ENCODE data around the gene SSX3. TPM values are rescaled to one million over a fixed set of nuclear protein-coding genes. Genes with fewer than 3 reads are reported as not detected.

The SSX3 gene, protein sequence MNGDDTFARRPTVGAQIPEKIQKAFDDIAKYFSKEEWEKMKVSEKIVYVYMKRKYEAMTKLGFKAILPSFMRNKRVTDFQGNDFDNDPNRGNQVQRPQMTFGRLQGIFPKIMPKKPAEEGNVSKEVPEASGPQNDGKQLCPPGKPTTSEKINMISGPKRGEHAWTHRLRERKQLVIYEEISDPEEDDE
- not detected in 2 replicates for total RNA-seq

DNA sequence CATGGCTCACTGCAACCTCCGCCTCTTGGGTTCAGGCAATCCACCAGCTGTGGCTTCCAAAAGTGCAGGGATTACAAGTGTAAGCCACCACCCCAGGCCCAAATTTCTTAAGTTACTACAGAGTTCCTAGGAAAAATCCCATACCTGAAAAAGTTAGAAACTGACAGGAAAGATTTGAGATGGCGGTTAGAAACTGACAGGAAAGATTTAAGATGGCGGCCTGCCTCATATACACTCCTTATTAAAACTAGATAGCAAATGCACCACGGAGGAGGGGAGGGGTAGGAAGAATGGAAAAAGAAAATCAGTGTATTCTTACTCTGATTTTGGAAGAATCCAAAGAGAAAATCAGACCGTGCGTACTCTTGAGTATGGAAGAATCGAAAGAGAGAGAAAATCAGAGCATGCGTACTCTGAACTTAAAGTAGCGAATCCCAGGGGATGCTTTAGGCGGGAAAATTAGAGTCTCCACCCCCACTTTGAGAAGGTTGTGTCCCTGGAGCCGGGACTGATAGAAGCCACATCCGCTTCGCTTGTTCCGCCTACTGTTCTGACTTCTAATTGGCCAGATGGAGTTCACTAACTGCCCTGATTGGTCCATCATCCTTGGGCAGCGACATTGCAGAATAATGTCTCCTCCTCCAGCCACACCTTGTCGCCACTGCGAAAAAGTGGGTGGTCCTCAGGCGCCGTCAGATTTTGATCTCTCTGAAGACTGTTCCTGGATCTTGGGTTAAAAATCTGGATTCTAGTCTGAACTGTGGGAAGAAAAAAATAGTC is at the start of gene SSX3:
Gene SSX3, minus strand, starts transcription at position 389 of the 780 bp plus-strand sequence. CDS start 1,454 bp downstream, outside the sequence.

DNA sequence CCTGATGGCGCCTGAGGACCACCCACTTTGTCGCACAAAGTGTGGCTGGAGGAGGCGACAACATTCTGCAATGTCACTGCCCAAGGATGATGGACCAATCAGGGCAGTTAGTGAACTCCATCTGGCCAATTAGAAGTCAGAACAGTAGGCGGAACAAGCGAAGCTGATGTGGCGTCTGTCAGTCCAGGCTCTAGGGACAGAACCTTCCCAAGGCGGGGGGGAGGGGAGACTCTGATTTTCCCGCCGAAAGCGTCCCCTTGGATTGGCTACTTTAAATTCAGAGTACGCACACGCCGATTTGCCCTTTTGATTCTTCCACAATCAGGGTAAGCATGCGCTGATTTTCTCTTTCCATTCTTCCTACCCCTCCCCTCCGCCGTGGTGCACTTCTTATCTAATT is 26.7 kb upstream of the SSX3 start, which contains the start of gene SSX4:
Gene SSX4, plus strand, starts transcription at position 301 of the 400 bp plus-strand sequence. CDS start 515 bp downstream, outside the sequence.

Other genes with a start within 250 kb of the SSX3 start
- gene SPACA5B, start 226.1 kb downstream of the SSX3 start, total RNA-seq, result not detected in 2 replicates
- gene SSX5, start 159.9 kb downstream of the SSX3 start, total RNA-seq, result not detected in 2 replicates
- not detected in 2 replicates for gene SSX1, start 101.3 kb downstream of the SSX3 start, total RNA-seq
- not detected in 2 replicates for gene SSX4, start 26.8 kb upstream of the SSX3 start, total RNA-seq
- not detected in 2 replicates for gene SSX4B, start 55.3 kb upstream of the SSX3 start, total RNA-seq
- 57.7 and 63.6 TPM in 2 replicates for gene SLC38A5, start 113.6 kb upstream of the SSX3 start, total RNA-seq
- gene FTSJ1, start 119.5 kb upstream of the SSX3 start, total RNA-seq, result 82.4 and 98.2 TPM in 2 replicates
- 11.8 and 19.2 TPM in 2 replicates for gene PORCN, start 152.3 kb upstream of the SSX3 start, total RNA-seq
- gene EBP, start 165.1 kb upstream of the SSX3 start, total RNA-seq, result 254 and 300 TPM in 2 replicates
- gene TBC1D25, start 183.0 kb upstream of the SSX3 start, total RNA-seq, result 10.1 and 10.3 TPM in 2 replicates
- 250 and 253 TPM in 2 replicates for gene RBM3, start 217.8 kb upstream of the SSX3 start, total RNA-seq
- 131 and 149 TPM in 2 replicates for gene WDR13, start 240.8 kb upstream of the SSX3 start, total RNA-seq